OCI-LY7 (cell line): ENCODE results near the gene HNMT. TPM values are rescaled to one million over a fixed set of nuclear protein-coding genes. Genes with fewer than 3 reads are reported as not detected.
"Not testable (repeated sequence)": the region's sequence is repeated elsewhere in the genome, so short reads cannot be mapped to it uniquely, and the experiment has no call there.

Experiments
- BruUV-seq: library from RNA; stranded (reverse); fragments of 400-500 nt; replicated peaks from 2 replicates; lab custom pipeline; 2021; lab: Mats Ljungman, UMichigan
- CTCF ChIA-PET: fragments of 300-600 bp; sonication (Branson Sonifier 250); formaldehyde crosslinking; loops from one replicate; lab custom pipeline; 2022; ENCODE audit warnings: antibody characterized with exemption; ENCODE audit not compliant: unreplicated experiment; lab: Charles Lee
- POLR2A ChIA-PET: fragments of 300-600 bp; sonication (Branson Sonifier 250); formaldehyde crosslinking; loops from one replicate; lab custom pipeline; 2022; ENCODE audit warnings: antibody characterized with exemption; lab: Charles Lee
- DNase-seq: peaks from one replicate; pipeline ENCODE4 v3.0.0-alpha.2; 2015; ENCODE audit warnings: low spot score
- H2AFZ ChIP-seq: fragments of 200-600 bp; sonication (generic), shearing (Covaris generic); 2 replicates; pipeline ENCODE4 v1.6.1; 2014; ENCODE audit warnings: mild to moderate bottlenecking, antibody characterized with exemption, low read length, moderate library complexity
- H3K27ac ChIP-seq: fragments of 200-600 bp; sonication (generic); 2 replicates; pipeline ENCODE4 v1.5.1; 2014; ENCODE audit warnings: mixed run types, low read depth, mild to moderate bottlenecking, moderate library complexity, low read length, inconsistent platforms; ENCODE audit not compliant: poor library complexity, severe bottlenecking
- H3K36me3 ChIP-seq: fragments of 200-600 bp; sonication (generic); 2 replicates; pipeline ENCODE4 v1.6.1; 2014; ENCODE audit warnings: mild to moderate bottlenecking, antibody characterized with exemption, low read length, moderate library complexity, mixed read lengths; ENCODE audit not compliant: insufficient read depth
- H3K4me1 ChIP-seq: fragments of 200-600 bp; sonication (generic); 2 replicates; pipeline ENCODE4 v1.5.1; 2014; ENCODE audit warnings: mild to moderate bottlenecking, low read length; ENCODE audit not compliant: insufficient read depth, poor library complexity, severe bottlenecking
- H3K4me2 ChIP-seq: fragments of 200-600 bp; sonication (generic); 2 replicates; pipeline ENCODE4 v1.6.1; 2014; ENCODE audit warnings: mild to moderate bottlenecking, low read length
- H3K4me3 ChIP-seq: fragments of 200-600 bp; sonication (generic); 2 replicates; pipeline ENCODE4 v1.5.1; 2014; ENCODE audit warnings: mild to moderate bottlenecking, low read depth, low read length; ENCODE audit not compliant: poor library complexity, severe bottlenecking
- H3K79me2 ChIP-seq: fragments of 200-600 bp; sonication (generic); 2 replicates; pipeline ENCODE4 v1.6.1; 2016; ENCODE audit warnings: low read depth, mild to moderate bottlenecking, low read length, moderate library complexity, mixed read lengths; ENCODE audit not compliant: insufficient read depth
- H3K9me2 ChIP-seq: fragments of 200-600 bp; sonication (generic); 2 replicates; pipeline ENCODE4 v1.6.1; 2016; ENCODE audit warnings: mild to moderate bottlenecking, low read length, mixed read lengths; ENCODE audit not compliant: insufficient read depth
- H3K9me3 ChIP-seq: fragments of 200-600 bp; sonication (generic); 2 replicates; pipeline ENCODE4 v1.6.1; 2014; ENCODE audit warnings: mild to moderate bottlenecking, mixed run types, low read length, mixed read lengths
- H4K20me1 ChIP-seq: fragments of 200-600 bp; sonication (generic); 2 replicates; pipeline ENCODE4 v1.6.1; 2014; ENCODE audit warnings: mild to moderate bottlenecking, antibody characterized with exemption, low read length, moderate library complexity, mixed read lengths; ENCODE audit not compliant: insufficient read depth
- CTCF ChIP-seq: fragments of 200-600 bp; sonication (generic); conservative IDR thresholded peaks from 2 replicates; pipeline ENCODE4 v1.5.1; 2014; ENCODE audit warnings: mild to moderate bottlenecking, antibody characterized with exemption, low read length, moderate library complexity, mixed read lengths
- EZH2phosphoT487 ChIP-seq: fragments of 200-600 bp; sonication (generic); IDR thresholded peaks from 2 replicates; pipeline ENCODE4 v1.6.1; 2018; ENCODE audit warnings: low read depth, borderline replicate concordance, mild to moderate bottlenecking, mixed run types, antibody characterized with exemption, low read length, moderate library complexity, mixed read lengths
- intact Hi-C: fragments of 100-400 bp; cut with micrococcal nuclease; formaldehyde crosslinking; loops from one replicate; pipeline ENCODE4 v1.10.0; 2022; ENCODE audit not compliant: unreplicated experiment
- total RNA-seq, 2 experiments: library from RNA; depleted of rRNA in 1 of 2; stranded (reverse); fragments of >200 nt in 1 of 2; shearing (Covaris generic) in 1 of 2; gene quantifications; 2 replicates each; pipeline ENCODE4 v1.2.3, GENCODE V29; 2014 to 2022

HNMT gene
- total RNA-seq, 2 experiments from 2014 or later = not detected

- Histone ChIP-seq H3K4me3 (no peak overlapping the region), H4K20me1 (no peaks in the 10 kb centered on the region), H3K4me2 (no peak overlapping the region), H2AFZ (no peak overlapping the region), H3K27ac (no peak overlapping the region), H3K9me2 (no peaks in the 10 kb centered on the region), H3K4me1 (no peaks in the 10 kb centered on the region), H3K36me3 (no peaks in the 10 kb centered on the region), H3K9me3 (no peaks in the 10 kb centered on the region), H3K79me2 (no peaks in the 10 kb centered on the region)
- ChIA-PET POLR2A (no interaction called here), CTCF (no interaction called here)
- no peak for TF ChIP-seq CTCF
- no peak for TF ChIP-seq EZH2phosphoT487
- BruUV-seq = no TSS peak
- intact Hi-C loops = no loop called here
- no peak for DNase-seq
Measured at GRCh38 chr2:137969876-137970275, 5.6 kb downstream of the HNMT start.

GRCh38 chr2:137971259-137971658 lies 7.0 kb downstream of the HNMT start:
- H3K4me3 ChIP-seq, H3K36me3 ChIP-seq, DNase-seq, intact Hi-C loops, POLR2A ChIA-PET, H3K79me2 ChIP-seq, H3K4me2 ChIP-seq, H4K20me1 ChIP-seq, BruUV-seq, CTCF ChIA-PET, H3K9me2 ChIP-seq, H3K4me1 ChIP-seq, H2AFZ ChIP-seq, H3K9me3 ChIP-seq, H3K27ac ChIP-seq: not testable (repeated sequence)

- TF ChIP-seq EZH2phosphoT487 = no peak
- TF ChIP-seq CTCF = no peak
- no peak overlapping the region for H2AFZ ChIP-seq
- H3K4me3 ChIP-seq = no peak overlapping the region
- no TSS peak for BruUV-seq
- CTCF ChIA-PET = no interaction called here
- intact Hi-C loops = no loop called here
- POLR2A ChIA-PET = no interaction called here
- H3K79me2 ChIP-seq = no peaks in the 10 kb centered on the region
- DNase-seq = no peak
- no peaks in the 10 kb centered on the region for H3K9me2 ChIP-seq
- no peaks in the 10 kb centered on the region for H3K4me1 ChIP-seq
- H3K9me3 ChIP-seq = no peaks in the 10 kb centered on the region
- no peak overlapping the region for H3K4me2 ChIP-seq
- no peak overlapping the region for H3K27ac ChIP-seq
- H4K20me1 ChIP-seq = no peaks in the 10 kb centered on the region
- H3K36me3 ChIP-seq = no peaks in the 10 kb centered on the region
Measured at GRCh38 chr2:137973280-137973679, 9.0 kb downstream of the HNMT start.
